ENCODE data around the gene PDPR. TPM values are rescaled to one million over a fixed set of nuclear protein-coding genes. Genes with fewer than 3 reads are reported as not detected.

Gene PDPR
- total RNA-seq, 1 experiment from 2014 or later, result 28.5 TPM

DNA sequence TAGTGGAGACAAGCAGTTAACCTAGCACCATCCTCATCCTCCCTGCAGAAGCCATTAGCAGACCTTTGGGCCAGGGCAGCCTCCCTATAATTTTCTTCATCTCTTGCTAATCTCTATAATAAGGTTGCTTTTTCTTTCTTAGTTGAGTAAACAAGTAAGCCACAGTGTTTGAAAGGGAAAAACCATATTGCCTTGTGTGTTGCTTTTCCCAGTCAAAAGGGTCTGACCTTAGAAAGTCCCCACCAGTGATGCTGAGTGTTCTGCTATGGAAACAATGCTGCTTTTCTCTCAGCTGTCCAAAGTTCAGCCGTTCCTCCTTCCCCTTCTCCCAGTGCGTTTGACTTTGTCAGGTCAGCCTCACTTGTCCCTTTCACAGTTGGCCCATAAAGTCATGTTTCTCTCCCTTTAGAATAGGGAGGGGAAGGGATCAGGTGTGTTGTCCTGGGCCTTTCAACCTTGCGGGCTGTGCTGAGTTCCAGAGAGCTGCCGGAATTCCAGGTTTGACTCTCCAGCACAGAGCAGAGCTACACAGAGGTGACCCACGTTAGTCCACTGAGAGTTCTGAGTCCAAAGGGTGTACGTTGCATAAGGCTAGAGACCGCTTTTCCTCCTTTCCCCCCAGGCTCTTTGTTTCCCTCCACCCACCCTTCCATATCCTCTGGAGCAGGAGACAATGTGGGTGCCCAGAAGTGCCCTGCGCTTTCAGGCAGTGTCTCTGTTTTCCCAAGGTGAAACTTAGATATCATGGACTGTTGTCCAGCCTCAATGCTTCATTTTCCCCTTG, 43.5 kb downstream of the PDPR start:
- no peak overlapping the region for H3K4me2 ChIP-seq (ENCODE audit: low read length)
- DNase-seq (ENCODE audit: low read depth, low spot score) (no peak), ATAC-seq (no peak)
- H2AFZ ChIP-seq (ENCODE audit: low read depth, low read length, poor library complexity, severe bottlenecking), result no peak overlapping the region
- no peaks in the 10 kb centered on the region for H4K20me1 ChIP-seq (ENCODE audit: insufficient read depth)
- ChIA-PET RAD21 (ENCODE audit: low non-redundant PET in 1 of 2, low total read pairs in 2 of 2, uncharacterized antibody in 2 of 2, unreplicated experiment in 2 of 2) (no interaction called here), CTCF (no interaction called here), POLR2A (no interaction called here)
- no peaks in the 10 kb centered on the region for H3K79me2 ChIP-seq (ENCODE audit: insufficient read depth, low read length)
- peaks cover 39 to 51% of the 10 kb centered on the region in 2 experiments; a peak in 3 of 4 replicates for H3K36me3 ChIP-seq (ENCODE audit: control insufficient read depth in 1 of 2, insufficient read depth in 2 of 2, low read length in 2 of 2)
- no peak overlapping the region for H3K27ac ChIP-seq (ENCODE audit: low read depth, low read length)
- no peak overlapping the region for H3K4me3 ChIP-seq (replicated peaks in 1 of 2; ENCODE audit: low read depth in 1 of 2, low read length in 2 of 2)
- H3K9me3 ChIP-seq (ENCODE audit: control insufficient read depth in 1 of 2, insufficient read depth in 1 of 2, low read depth in 1 of 2, low read length in 2 of 2), result no peaks in the 10 kb centered on the region
- H3K9ac ChIP-seq (ENCODE audit: low read length), result no peak overlapping the region
- no peaks in the 10 kb centered on the region for H3K9me2 ChIP-seq (ENCODE audit: insufficient read depth)
- H3K27me3 ChIP-seq (ENCODE audit: insufficient read depth, low read length), result no peaks in the 10 kb centered on the region
- TF ChIP-seq POLR2AphosphoS5 (IDR thresholded peaks at IDR 0.05; ENCODE audit: low read depth, low read length) (no peak), SIN3A (IDR thresholded peaks at IDR 0.05; ENCODE audit: low read depth) (no peak), ELF1 (IDR thresholded peaks at IDR 0.05; ENCODE audit: borderline replicate concordance, low read depth) (no peak), EZH2 (IDR thresholded peaks at IDR 0.05) (no peak), ZNF274 (IDR thresholded peaks at IDR 0.05; ENCODE audit: low read depth, low read length) (no peak), ATF3 (IDR thresholded peaks at IDR 0.05) (no peak), REST (IDR thresholded peaks at IDR 0.05; ENCODE audit: low read depth) (no peak), EZH2phosphoT487 (IDR thresholded peaks at IDR 0.05; ENCODE audit: borderline replicate concordance) (no peak), CEBPB (IDR thresholded peaks at IDR 0.05; ENCODE audit: low read depth) (no peak), SP1 (IDR thresholded peaks at IDR 0.05; ENCODE audit: low read depth) (no peak), YY1 (IDR thresholded peaks at IDR 0.05; ENCODE audit: extremely low read depth, insufficient replicate concordance, low read depth, low read length) (no peak), CTCF (IDR thresholded peaks at IDR 0.05 in 2 of 3, conservative IDR thresholded peaks at IDR 0.05 in 1 of 3; ENCODE audit: borderline replicate concordance in 1 of 3, insufficient read depth in 1 of 3, low read depth in 2 of 3, low read length in 2 of 3) (no peak)
- TF ChIP-seq, protein P1, sequence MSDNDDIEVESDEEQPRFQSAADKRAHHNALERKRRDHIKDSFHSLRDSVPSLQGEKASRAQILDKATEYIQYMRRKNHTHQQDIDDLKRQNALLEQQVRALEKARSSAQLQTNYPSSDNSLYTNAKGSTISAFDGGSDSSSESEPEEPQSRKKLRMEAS (IDR thresholded peaks at IDR 0.05), result no peak
- no TSS peak for BruUV-seq (replicated peaks)
- H3K4me1 ChIP-seq (ENCODE audit: control insufficient read depth in 1 of 2, insufficient read depth in 2 of 2, low read length in 2 of 2), result peaks cover 6 to 9% of the 10 kb centered on the region in 2 experiments; a peak in 3 of 4 replicates
- intact Hi-C loops (cut with micrococcal nuclease), result no loop called here

All from HCT116 (cell line).